HG03039 (cell line): Measurements from ENCODE around the gene HPS5.

Experiments used
- ATAC-seq: cut with Tn5 transposase; IDR thresholded peaks from one replicate; pipeline ENCODE4 v1.9.1; 2021; ENCODE audit warnings: mild to moderate bottlenecking, moderate library complexity; ENCODE audit not compliant: unreplicated experiment

Gene HPS5

DNA sequence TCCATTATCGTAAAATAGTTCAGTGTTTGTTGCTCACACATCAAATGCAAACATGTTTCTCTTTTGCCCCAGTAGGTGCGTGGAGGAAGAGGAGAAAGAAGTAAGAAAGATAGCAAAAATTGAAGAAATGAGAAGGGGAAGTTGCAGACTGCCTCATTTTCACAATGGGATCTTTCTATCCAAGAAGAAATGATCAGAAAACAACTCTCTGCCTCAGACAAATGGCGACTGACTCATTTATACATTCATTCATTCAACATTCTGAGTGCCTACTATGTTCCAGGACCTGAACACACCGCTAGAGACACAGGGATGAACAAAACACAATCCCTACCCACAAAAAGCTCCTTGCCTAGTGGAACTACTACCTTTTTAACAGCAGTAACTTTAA, 367 bp downstream of the HPS5 start:
- peak; percentile 4 for ATAC-seq

GRCh38 chr11:18320617-18321016, 1.3 kb downstream of the HPS5 start:
- no peak for ATAC-seq

- no peak for ATAC-seq
Measured at GRCh38 chr11:18319914-18320313, 2.0 kb downstream of the HPS5 start.

GRCh38 chr11:18317551-18317950, 4.4 kb downstream of the HPS5 start:
- no peak for ATAC-seq

- no peak for ATAC-seq
Measured at GRCh38 chr11:18315893-18316292, 6.0 kb downstream of the HPS5 start.

- ATAC-seq = no peak
Measured at GRCh38 chr11:18314784-18315523, 7.0 kb downstream of the HPS5 start.

GRCh38 chr11:18313965-18314763, 7.8 kb downstream of the HPS5 start:
- ATAC-seq = no peak

DNA sequence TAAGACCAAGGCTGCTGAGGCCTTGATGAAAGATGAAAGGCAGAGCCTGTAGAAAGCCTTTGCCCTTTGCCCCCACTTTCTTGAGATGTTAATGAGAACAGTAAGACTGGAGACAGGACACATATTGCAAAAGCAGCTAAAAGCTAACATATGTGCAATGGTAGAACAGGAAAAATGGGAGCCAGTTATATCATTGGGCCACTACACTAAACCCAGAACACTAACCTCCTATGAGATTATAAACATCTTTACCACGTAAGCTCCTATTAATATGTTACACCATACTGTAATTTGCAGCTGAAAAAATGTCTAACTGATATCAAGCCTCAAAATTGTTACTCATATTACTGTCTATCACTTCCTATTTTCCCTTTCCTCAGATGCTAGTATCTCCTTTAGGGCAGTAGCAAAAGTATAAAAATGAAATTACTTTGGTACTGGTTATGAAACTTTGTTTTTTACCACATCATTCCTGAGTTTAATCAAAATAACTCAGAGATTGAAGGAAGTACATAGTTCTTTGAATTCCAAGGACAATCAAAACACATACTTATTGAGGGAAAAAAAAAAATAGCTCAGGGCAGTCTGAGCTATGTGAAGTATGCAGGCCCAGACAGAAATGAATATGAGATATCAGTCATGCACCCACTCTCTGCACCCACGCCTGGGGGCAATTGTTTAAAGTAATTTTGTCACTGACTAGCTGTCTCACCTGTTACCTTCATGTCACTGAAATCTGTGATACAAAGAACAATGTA, 9.1 kb downstream of the HPS5 start:
- no peak for ATAC-seq

DNA sequence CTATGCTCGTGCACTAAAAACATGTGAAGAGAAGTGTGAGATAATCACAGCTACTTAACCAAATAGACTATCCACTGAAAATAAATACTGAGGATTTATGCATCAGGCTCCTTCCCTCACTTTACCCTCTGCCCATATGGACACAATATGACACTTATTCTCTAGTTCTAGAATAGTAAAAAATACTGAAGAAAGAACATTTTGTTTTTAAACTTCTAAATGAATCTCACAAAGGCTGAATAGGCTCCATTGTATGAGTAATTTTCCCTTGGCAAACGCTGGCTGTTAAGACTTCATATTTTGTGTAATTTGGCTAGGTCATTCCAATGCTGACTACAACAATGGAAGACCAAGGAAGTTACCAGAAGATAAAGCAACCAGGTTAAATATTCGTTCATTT, 9.9 kb downstream of the HPS5 start:
- ATAC-seq = no peak

DNA sequence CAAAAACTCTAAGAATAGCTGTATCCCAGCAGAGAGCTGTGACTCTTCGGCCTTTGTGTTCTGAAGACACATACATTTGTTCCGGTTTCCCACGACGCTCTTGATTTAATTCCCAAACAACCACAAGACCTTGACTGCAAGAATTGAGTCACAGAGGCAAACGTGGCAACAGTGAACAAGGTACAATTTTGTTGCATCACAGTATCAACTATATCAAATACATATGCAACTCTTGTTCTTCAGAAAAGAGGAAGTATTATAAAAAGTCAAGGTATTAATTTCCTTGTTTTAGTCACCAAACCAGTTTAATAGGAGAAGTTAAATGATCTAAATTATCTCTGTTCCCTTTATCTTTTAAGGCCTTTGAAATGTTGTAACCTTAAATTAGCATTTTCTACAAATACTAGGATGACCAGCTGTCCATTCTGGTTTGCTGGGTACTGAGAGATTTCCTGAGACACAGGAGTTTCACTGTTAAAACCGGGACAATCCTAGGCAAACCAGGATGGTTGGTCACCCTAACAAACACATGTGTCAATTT, 11.1 kb downstream of the HPS5 start:
- ATAC-seq = no peak

- no peak for ATAC-seq
Measured at GRCh38 chr11:18309691-18310090, 12.2 kb downstream of the HPS5 start.

DNA sequence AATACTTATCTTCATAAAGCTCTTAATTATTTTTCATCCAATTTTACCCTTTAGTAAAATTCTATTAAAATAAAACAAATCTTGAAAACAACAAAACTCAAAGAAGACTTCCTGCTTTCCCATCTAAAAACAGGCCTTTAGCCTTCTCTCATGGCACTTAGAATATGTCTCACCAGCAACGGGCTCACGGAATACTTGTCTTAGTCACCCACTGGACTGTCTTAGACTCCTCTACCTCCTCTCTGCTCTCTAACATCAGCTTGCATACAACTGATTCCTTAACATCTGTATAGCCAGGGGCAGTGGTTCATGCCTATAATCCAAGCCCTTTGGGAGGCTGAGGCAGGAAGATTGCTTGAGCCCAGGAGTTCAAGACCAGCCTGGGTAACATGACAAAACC, 13.7 kb downstream of the HPS5 start:
- no peak for ATAC-seq

DNA sequence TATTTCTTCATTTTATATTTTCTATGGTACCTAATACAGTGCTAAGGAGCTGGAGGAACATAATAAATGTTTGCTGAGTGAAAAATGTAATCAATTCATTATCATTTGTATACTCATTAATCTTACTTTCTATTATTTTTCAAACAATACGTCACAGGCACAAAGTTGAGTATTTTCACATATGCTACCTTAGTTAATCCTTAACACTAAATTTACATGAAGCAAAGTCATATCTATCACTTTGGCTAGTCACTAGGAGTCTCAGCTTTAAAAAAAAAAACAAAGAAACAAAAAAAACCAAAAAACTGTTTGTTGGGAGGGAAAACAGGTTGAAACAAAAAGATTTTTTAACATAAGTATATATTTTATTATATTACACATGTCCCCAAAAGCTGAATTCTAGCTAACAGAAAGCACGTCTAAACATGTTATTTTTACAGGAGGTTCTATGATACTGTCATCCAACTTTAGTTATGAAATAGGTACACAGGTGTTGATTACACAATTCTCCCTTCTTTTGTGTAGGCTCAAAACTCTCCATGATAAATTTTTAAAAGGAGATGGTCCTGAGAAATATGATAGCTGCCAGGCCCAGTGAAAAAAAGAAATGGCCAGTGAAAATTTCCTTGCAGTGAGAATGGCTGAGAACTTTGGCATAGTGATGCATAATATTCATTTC, 14.3 kb downstream of the HPS5 start:
- no peak for ATAC-seq

GRCh38 chr11:18304745-18305144, 17.2 kb downstream of the HPS5 start:
- no peak for ATAC-seq

- no peak for ATAC-seq
Measured at GRCh38 chr11:18299721-18300120, 22.2 kb downstream of the HPS5 start.

- no peak for ATAC-seq
Measured at GRCh38 chr11:18295316-18295715, 26.6 kb downstream of the HPS5 start.

GRCh38 chr11:18294862-18295261, 27.1 kb downstream of the HPS5 start:
- no peak for ATAC-seq

DNA sequence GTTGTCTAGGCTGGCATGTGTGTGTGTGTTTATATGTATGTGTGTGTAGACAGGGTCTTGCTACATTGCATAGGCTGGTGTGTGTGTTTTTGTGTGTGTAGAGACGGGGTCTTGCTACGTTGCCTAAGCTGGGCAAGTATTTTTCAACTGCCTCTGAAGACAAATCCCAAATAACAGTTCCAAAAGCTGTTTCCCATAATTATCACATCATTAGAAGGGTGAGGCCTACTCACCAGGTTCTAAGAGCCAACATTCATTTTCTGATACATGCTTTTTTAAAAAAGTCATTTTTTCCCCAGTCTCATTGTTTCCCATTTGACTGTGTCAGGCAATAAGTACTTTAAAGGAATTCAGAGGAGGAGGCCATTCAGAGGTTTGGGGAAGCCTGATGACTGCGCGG, 33.0 kb downstream of the HPS5 start:
- no peak for ATAC-seq

DNA sequence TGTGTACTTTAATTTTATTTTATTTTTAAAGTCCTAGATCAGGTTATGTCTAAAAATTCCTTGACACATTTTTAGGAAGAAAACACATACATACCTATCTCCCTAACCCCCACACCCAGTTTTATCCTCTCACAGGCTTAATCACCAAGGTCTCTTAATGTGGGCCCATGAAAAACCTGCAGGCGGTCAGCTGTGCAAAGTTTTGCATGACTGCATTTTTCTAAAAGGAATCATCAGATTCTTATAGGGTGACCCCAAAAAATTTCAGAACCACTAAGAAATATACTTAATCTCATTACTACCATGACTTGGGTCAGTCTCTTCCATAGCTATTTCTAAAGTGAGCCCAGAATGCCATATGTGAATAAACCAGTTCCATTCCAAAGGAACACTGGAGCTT, 36.1 kb downstream of the HPS5 start:
- no peak for ATAC-seq

- ATAC-seq = no peak
Measured at GRCh38 chr11:18282626-18283025, 39.3 kb downstream of the HPS5 start.
